ENCODE measurements around the gene TAMM41.
"Not testable (repeated sequence)": the region's sequence is repeated elsewhere in the genome, so short reads cannot be mapped to it uniquely, and the experiment has no call there.

Gene TAMM41

DNA sequence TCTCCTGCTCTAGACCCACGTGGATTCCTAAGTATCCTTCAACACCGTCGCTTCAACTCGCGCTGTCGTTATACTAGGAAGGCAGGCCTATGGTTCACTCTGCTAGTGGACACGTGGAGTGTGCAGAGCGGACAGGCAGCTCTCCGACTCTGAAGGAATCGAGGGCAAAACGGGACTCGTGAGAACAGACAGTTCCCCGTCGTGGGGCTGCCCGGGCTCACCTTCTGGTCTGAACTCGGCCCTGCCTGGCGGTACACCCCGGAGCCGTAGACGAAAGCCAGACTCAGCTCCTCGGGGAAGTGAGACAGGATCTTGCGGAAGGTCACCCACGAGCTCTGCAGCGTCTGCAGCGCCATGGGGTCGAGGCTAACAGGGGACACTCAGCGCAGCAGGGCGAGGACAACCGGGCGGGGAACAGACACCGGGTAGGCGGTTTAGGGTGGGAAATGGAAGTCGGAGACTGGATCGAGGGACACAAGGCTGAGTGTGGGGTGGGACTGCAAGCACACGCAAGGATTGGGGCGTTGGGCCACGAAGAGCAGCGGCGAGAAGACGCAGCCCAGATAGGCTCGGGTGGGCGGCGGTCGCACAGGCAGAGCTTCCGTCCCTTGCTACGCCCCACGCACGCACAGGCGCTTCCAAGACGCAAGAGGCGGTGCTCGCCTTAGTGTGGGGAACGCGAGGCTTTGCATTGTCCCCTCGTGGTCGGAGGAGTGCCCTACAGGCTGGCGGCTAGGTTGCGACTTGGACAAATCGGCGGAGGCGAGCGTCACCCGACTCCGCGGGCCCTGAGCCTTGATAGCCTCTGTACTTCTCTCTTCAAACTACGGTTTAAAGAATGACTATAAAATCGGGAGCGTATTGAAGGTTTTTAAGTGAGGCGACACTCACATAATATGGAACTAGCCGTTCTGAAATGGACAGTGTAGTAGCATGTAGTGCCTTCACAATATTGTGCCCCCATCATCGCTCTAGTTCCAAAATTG, at the start of gene TAMM41:
Gene TAMM41 (minus strand): TSS at position 605 of the 986 bp plus-strand sequence. CDS start 249 bp downstream, at position 356.
- intact Hi-C loops (cut with micrococcal nuclease), result no loop called here
- Mint-ChIP-seq H3K9me3 (no peaks in the 10 kb centered on the region), H3K27me3 (peaks cover 9% of the 10 kb centered on the region), H3K27ac (peak within 1 kb of the TSS; percentile 97), H3K36me3 (ENCODE audit: low read depth) (peaks cover 34% of the 10 kb centered on the region), H3K4me1 (ENCODE audit: low read depth) (peaks cover 23% of the 10 kb centered on the region), H3K4me3 (peak within 1 kb of the TSS; percentile 98)

GRCh38 chr3:11878837-11879236, 32.2 kb upstream of the TAMM41 start:
- peaks cover 4% of the 10 kb centered on the region for H3K27me3 Mint-ChIP-seq
- H3K9me3 Mint-ChIP-seq, result no peaks in the 10 kb centered on the region
- H3K4me1 Mint-ChIP-seq (ENCODE audit: low read depth), result no peaks in the 10 kb centered on the region
- H3K36me3 Mint-ChIP-seq (ENCODE audit: low read depth), result no peaks in the 10 kb centered on the region
- intact Hi-C loops (cut with micrococcal nuclease), result no loop called here
- H3K4me3 Mint-ChIP-seq, result no peak overlapping the region
- no peak overlapping the region for H3K27ac Mint-ChIP-seq

DNA sequence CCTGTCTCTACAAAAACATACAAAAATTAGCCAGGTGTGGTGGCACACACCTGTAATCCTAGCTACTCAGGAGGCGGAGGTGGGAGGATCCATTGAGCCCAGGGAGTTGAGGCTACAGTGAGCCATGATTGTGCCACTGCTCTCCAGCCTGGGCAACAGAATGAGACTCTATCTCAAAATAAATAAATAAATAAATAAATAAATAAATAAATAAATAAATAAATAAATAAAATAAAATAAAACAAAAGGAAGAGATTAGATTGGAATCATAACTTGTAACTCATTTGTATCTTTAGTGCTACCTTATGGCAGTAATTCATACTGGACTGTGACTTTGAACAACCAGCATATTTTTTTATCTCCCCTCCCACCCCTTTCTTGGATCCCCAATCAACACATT, 28.0 kb upstream of the TAMM41 start:
- H3K4me3 Mint-ChIP-seq; H3K4me1 Mint-ChIP-seq (ENCODE audit: low read depth); H3K9me3 Mint-ChIP-seq; H3K27ac Mint-ChIP-seq; intact Hi-C loops (cut with micrococcal nuclease); H3K36me3 Mint-ChIP-seq (ENCODE audit: low read depth): not testable (repeated sequence)
- peaks cover 14% of the 10 kb centered on the region for H3K27me3 Mint-ChIP-seq

- H3K27ac Mint-ChIP-seq; H3K4me3 Mint-ChIP-seq; H3K36me3 Mint-ChIP-seq (ENCODE audit: low read depth); H3K4me1 Mint-ChIP-seq (ENCODE audit: low read depth); intact Hi-C loops (cut with micrococcal nuclease); H3K9me3 Mint-ChIP-seq: not testable (repeated sequence)
- peaks cover 25% of the 10 kb centered on the region for H3K27me3 Mint-ChIP-seq
Observed at GRCh38 chr3:11863739-11864138, 17.1 kb upstream of the TAMM41 start.

- H3K27me3 Mint-ChIP-seq, result peaks cover 28% of the 10 kb centered on the region
Observed at GRCh38 chr3:11862584-11862983, 15.9 kb upstream of the TAMM41 start.

GRCh38 chr3:11862145-11862544, 15.5 kb upstream of the TAMM41 start:
- intact Hi-C loops (cut with micrococcal nuclease); H3K4me3 Mint-ChIP-seq: not testable (repeated sequence)
- peaks cover 27% of the 10 kb centered on the region for H3K27me3 Mint-ChIP-seq

More at GRCh38 chr3:11862584-11862983, 15.9 kb upstream of the TAMM41 start:
- H3K4me3 Mint-ChIP-seq; H3K27ac Mint-ChIP-seq; H3K9me3 Mint-ChIP-seq; H3K4me1 Mint-ChIP-seq (ENCODE audit: low read depth); H3K36me3 Mint-ChIP-seq (ENCODE audit: low read depth); intact Hi-C loops (cut with micrococcal nuclease): not testable (repeated sequence)

GRCh38 chr3:11860213-11860612, 13.5 kb upstream of the TAMM41 start:
- H3K27ac Mint-ChIP-seq; H3K4me3 Mint-ChIP-seq; intact Hi-C loops (cut with micrococcal nuclease); H3K36me3 Mint-ChIP-seq (ENCODE audit: low read depth); H3K4me1 Mint-ChIP-seq (ENCODE audit: low read depth); H3K9me3 Mint-ChIP-seq: not testable (repeated sequence)
- peaks cover 22% of the 10 kb centered on the region for H3K27me3 Mint-ChIP-seq

More at GRCh38 chr3:11862145-11862544, 15.5 kb upstream of the TAMM41 start:
- H3K27ac Mint-ChIP-seq; H3K9me3 Mint-ChIP-seq; H3K4me1 Mint-ChIP-seq (ENCODE audit: low read depth); H3K36me3 Mint-ChIP-seq (ENCODE audit: low read depth): not testable (repeated sequence)

DNA sequence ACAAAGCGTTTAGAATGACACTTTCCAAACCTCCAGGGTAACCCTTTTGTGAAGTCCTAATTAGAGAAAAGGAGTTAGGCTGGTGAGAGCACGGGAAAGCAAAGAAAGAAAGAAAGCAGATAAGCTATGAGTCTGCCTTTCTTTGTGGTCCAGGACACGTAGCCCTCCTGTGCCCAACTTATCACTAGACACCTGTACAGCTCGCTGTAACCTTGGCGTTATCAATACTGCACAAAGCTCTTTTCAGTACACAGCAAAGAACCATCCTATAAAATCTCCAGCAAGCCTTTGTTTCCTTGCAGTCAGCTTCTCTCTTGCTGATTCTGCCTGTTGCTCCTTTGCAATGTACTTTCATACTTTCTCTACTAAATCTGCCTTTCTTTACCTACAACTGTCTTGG, 6.8 kb upstream of the TAMM41 start:
- Mint-ChIP-seq H3K9me3 (no peaks in the 10 kb centered on the region), H3K36me3 (ENCODE audit: low read depth) (no peaks in the 10 kb centered on the region), H3K27me3 (peaks cover 33% of the 10 kb centered on the region), H3K4me3 (no peak overlapping the region), H3K4me1 (ENCODE audit: low read depth) (no peaks in the 10 kb centered on the region), H3K27ac (no peak overlapping the region)
- intact Hi-C loops (cut with micrococcal nuclease), result no loop called here

DNA sequence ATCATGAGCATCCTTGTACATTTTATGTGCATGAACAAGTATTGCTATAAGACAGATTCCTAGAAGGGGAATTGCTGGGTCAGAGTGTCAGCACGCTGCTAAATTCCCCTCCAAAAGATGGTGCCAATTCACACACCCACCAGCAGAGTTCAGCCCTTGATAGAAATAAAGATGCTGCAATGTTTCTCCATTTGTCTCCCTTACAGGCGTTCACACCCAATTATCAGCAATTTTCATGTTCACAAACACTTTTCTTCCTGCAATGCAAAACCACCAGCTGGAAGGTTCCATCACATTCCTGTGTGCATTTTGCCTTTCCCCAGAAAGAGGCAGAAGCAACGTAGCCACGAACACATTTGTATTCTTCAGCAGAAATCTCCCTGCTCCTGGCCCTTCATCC, 3.3 kb upstream of the TAMM41 start:
- no peaks in the 10 kb centered on the region for H3K9me3 Mint-ChIP-seq

GRCh38 chr3:11847607-11848006, 922 bp upstream of the TAMM41 start:
- H3K36me3 Mint-ChIP-seq (ENCODE audit: low read depth), result peaks cover 24% of the 10 kb centered on the region
- intact Hi-C loops (cut with micrococcal nuclease), result no loop called here
- H3K27me3 Mint-ChIP-seq, result peaks cover 19% of the 10 kb centered on the region
- H3K4me3 Mint-ChIP-seq, result no peak overlapping the region
- H3K27ac Mint-ChIP-seq, result no peak overlapping the region
- H3K4me1 Mint-ChIP-seq (ENCODE audit: low read depth), result peaks cover 23% of the 10 kb centered on the region
- no peaks in the 10 kb centered on the region for H3K9me3 Mint-ChIP-seq

More for the DNA sequence above, 3.3 kb upstream of the TAMM41 start:
- H3K27ac Mint-ChIP-seq, result no peak overlapping the region
- peaks cover 18% of the 10 kb centered on the region for H3K4me1 Mint-ChIP-seq (ENCODE audit: low read depth)
- no peak overlapping the region for H3K4me3 Mint-ChIP-seq
- intact Hi-C loops (cut with micrococcal nuclease), result no loop called here
- peaks cover 10% of the 10 kb centered on the region for H3K36me3 Mint-ChIP-seq (ENCODE audit: low read depth)
- H3K27me3 Mint-ChIP-seq, result peaks cover 28% of the 10 kb centered on the region

DNA sequence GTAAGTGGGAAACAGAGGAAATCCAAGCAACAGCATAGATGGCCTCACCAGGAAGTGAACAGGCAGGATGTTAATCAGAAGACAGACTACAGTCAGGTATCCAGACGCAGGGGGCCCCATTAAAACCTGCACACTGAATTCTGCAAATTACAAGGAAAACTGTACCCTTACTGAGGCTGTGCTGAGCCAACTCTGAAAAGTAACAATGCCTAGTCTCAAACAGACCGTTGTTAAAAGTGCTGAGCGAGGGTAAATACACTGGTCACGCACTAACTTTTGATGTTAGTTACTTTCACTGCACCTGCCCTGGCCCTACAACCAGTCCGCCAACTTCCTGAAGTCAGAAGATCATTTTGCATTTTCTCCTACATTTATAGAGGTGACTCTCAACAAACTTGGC, 1.0 kb downstream of the TAMM41 start:
- H3K36me3 Mint-ChIP-seq (ENCODE audit: low read depth), result peaks cover 40% of the 10 kb centered on the region
- H3K27ac Mint-ChIP-seq, result peak overlapping the region; percentile 97
- intact Hi-C loops (cut with micrococcal nuclease), result no loop called here
- peaks cover 9% of the 10 kb centered on the region for H3K27me3 Mint-ChIP-seq
- H3K4me3 Mint-ChIP-seq, result peak overlapping the region; percentile 98
- peaks cover 23% of the 10 kb centered on the region for H3K4me1 Mint-ChIP-seq (ENCODE audit: low read depth)
- no peaks in the 10 kb centered on the region for H3K9me3 Mint-ChIP-seq

DNA sequence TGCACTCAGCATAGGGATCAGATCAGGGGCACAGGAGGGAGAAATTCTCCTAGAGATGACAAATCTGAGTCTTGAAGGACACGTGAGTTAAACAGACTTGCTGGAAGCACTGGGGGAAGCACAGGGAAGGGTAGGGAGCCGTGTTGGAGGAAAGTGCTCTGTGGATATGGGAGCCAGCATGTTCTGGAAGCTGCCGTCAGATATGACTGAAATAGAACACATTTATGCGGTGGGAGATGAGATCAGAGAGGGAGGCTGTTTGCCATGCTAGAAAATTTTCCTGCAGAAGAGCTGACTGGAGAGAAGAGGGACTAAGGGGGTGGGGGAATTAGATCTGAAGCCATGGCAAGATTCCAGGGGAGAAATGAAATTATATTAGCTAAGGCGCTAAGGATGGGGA, 1.8 kb downstream of the TAMM41 start:
- peaks cover 23% of the 10 kb centered on the region for H3K4me1 Mint-ChIP-seq (ENCODE audit: low read depth)
- peaks cover 7% of the 10 kb centered on the region for H3K27me3 Mint-ChIP-seq
- peaks cover 47% of the 10 kb centered on the region for H3K36me3 Mint-ChIP-seq (ENCODE audit: low read depth)
- no peaks in the 10 kb centered on the region for H3K9me3 Mint-ChIP-seq
- H3K4me3 Mint-ChIP-seq, result peak overlapping the region; percentile 1
- H3K27ac Mint-ChIP-seq, result peak overlapping the region; percentile 11
- intact Hi-C loops (cut with micrococcal nuclease), result no loop called here

DNA sequence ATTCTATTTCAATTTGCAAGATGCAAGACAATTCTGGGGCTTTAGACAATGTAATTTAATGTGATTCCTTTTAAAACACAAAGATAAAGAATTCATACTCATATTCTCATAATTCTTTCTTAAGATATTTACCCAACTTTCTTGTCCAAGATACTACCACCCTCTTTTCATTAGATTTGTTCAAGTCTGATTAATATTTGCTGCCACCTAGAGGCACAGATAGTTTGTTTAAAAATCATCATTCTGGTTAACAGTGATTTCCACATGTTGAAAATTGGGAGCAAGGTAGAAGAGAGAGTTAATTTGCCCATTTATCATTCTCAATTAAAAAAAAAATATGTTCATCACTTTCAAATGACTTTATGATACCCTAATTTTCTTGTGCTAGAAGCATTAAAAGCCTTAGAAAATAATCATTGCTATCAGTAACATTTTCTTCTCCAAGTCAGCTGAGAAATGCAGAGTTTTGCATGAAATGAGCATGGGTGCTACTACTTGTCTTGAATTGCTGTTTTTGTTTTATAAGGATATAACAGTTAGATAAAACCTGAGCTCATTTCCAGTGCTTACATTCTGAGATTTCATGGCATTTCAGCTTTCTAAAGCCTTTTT, 11.6 kb downstream of the TAMM41 start:
- intact Hi-C loops (cut with micrococcal nuclease), result no loop called here
- H3K27ac Mint-ChIP-seq, result no peak overlapping the region
- peaks cover 83% of the 10 kb centered on the region for H3K36me3 Mint-ChIP-seq (ENCODE audit: low read depth)

More for the DNA sequence above, 11.6 kb downstream of the TAMM41 start:
- no peaks in the 10 kb centered on the region for H3K4me1 Mint-ChIP-seq (ENCODE audit: low read depth)
- H3K4me3 Mint-ChIP-seq, result no peak overlapping the region
- no peaks in the 10 kb centered on the region for H3K9me3 Mint-ChIP-seq
- H3K27me3 Mint-ChIP-seq, result no peaks in the 10 kb centered on the region
